K562 (cell line): ENCODE results near the gene BHLHE40. TPM values are rescaled to one million over a fixed set of nuclear protein-coding genes. Genes with fewer than 3 reads are reported as not detected.

Experiments used
- CEBPG ChIP-seq, 3 experiments: fragments of 200-800 bp in 1 of 3; sonication (Bioruptor generic) in 1 of 3; sonication (generic) in 1 of 3; formaldehyde crosslinking in 1 of 3; IDR thresholded peaks in 2 of 3; conservative IDR thresholded peaks in 1 of 3; 2 replicates each; pipeline versions ENCODE4 v1.6.1 to v1.8.0; 2016 to 2022; ENCODE audit warnings: missing compliant biosample characterization in 2 of 3, missing genetic modification characterization in 2 of 3, mild to moderate bottlenecking in 1 of 3, missing genetic modification reagents in 1 of 3
- GATA2 ChIP-seq: sonication (generic); formaldehyde crosslinking; IDR thresholded peaks from 2 replicates; pipeline ENCODE4 v1.4.0; 2020; ENCODE audit warnings: mild to moderate bottlenecking, missing genetic modification reagents
- IFI16 ChIP-seq: fragments of 250-450 bp; sonication (Bioruptor Pico); IDR thresholded peaks from 2 replicates; pipeline ENCODE4 v2.1.2; 2022; ENCODE audit warnings: mild to moderate bottlenecking, inconsistent platforms
- polyA plus RNA-seq, 8 experiments: library from polyadenylated mRNA; depleted of rRNA in 4 of 8; stranded (reverse) in 5 of 8; unstranded in 3 of 8; fragments of >200 nt; fragmentation: Nextera tagmentation in 2 of 8; fragmentation: Illumina TruSeq in 1 of 8; extraction: Ambion mirVana in 2 of 8; extraction: Trizol in 1 of 8; gene quantifications; 2 replicates each; pipeline versions ENCODE4 v1.2.1 to v1.2.3, GENCODE V29; 2011 to 2014; ENCODE audit warnings: inconsistent platforms in 1 of 8, missing spikeins in 1 of 8
- total RNA-seq, 7 experiments: library from RNA; depleted of rRNA in 6 of 7; stranded (reverse); fragments of >200 nt in 6 of 7; fragmentation: Illumina TruSeq in 2 of 7; extraction: Trizol in 2 of 7; gene quantifications; 2 replicates each; pipeline versions ENCODE4 v1.2.1 to v1.2.3, GENCODE V29; 2011 to 2021; ENCODE audit warnings: low replicate concordance in 1 of 7
- TF ChIP-seq, protein P1 (sequence below): fragments of 250-450 bp; sonication (Bioruptor Pico); IDR thresholded peaks from 2 replicates; pipeline ENCODE4 v1.5.0; 2022; ENCODE audit warnings: mild to moderate bottlenecking
- TF ChIP-seq, protein P2 (sequence below): fragments of 250-450 bp; sonication (Bioruptor Pico); IDR thresholded peaks from 2 replicates; pipeline ENCODE4 v1.5.0; 2021; ENCODE audit warnings: mild to moderate bottlenecking, moderate library complexity

Gene BHLHE40
- total and polyA plus RNA-seq, 9 of the 15 experiments (the other 6 are each of a cell fraction or from before 2014, with no cell fraction given): 12.0 to 83.9 (median 31.4) TPM

DNA sequence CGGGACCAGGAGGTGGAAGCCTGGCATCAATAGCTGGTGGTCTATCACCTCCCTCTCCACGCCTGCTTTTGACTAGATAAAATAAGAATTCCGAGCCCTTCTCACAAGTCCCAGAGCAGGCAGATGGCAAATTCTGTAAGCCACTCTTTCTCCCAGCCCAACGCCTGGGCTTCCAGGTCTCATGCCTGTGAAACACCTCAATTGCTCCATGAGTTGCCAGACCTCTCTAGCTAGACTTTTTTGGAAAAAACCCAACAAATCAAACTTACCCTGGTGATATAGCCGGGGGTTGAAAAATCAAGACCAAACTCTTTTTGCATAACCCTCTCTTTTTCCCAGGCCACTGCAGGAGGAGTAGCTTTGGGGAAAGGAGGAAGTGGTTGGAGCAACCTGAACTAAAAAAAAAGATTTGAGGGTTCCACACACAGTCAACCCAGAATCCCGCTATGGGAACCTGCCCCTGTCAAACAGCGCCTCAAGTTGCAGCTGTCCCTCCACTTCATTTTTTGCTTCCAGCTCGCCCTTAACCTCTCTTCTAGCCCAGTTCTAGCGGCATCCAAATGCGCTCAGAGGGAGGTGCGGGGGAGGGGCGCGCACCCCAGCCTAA, 7.0 kb downstream of the BHLHE40 start (continued):
- TF ChIP-seq, protein P1, sequence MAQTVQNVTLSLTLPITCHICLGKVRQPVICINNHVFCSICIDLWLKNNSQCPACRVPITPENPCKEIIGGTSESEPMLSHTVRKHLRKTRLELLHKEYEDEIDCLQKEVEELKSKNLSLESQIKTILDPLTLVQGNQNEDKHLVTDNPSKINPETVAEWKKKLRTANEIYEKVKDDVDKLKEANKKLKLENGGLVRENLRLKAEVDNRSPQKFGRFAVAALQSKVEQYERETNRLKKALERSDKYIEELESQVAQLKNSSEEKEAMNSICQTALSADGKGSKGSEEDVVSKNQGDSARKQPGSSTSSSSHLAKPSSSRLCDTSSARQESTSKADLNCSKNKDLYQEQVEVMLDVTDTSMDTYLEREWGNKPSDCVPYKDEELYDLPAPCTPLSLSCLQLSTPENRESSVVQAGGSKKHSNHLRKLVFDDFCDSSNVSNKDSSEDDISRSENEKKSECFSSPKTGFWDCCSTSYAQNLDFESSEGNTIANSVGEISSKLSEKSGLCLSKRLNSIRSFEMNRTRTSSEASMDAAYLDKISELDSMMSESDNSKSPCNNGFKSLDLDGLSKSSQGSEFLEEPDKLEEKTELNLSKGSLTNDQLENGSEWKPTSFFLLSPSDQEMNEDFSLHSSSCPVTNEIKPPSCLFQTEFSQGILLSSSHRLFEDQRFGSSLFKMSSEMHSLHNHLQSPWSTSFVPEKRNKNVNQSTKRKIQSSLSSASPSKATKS: no peak; the same call in 1 of the 2 replicates
- TF ChIP-seq, protein P2, sequence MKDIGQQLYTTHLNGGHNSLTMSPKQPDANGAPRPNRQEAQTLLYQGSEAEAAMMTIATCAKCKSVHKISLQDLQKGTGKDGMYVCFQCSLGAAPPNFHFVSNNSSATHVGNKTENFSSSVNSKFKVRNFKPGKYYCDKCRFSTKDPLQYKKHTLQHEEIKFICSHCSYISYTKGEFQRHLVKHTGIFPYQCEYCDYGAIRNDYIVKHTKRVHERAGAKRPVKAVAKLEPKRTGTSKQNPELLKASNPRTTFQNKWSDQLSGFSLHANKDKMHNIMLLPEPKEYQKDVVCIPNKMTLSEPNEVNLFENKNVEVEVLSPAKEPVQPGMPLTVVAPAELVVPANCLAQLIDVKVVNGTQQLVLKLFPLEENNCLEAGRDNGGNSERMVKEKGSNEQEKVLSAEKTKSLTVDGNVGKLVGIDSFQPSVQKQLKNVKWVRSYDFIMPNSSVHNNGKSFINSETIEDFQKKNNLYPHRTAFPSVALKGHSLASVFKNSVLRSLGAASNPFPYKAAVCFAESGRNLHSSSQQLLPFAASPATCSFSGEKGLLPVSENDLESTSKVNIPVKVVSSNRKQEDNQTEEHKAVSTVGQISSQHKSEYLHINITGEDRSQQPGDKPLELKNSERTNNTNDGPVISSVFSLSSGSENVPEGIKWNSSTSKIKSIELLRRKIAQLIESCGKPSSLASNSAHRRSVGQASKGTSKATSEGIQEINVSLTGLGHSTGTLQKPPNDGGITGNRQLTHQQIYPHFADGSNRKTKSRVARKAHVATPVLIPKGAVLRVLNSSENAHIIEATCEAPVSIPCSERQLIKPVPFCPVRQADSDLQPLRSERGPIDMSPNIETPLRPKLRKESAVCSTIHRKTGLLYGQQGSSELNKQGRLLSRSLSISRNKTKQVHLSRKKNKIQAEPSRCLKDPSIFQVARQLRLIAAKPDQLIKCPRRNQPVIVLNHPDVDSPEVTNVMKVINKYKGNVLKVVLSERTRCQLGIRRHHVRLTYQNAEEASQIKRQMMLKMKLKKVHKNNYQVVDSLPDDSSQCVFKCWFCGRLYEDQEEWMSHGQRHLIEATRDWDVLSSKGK (CRISPR knock-in tag): peak; percentile 30; the same call in 1 of the 2 replicates
- TF ChIP-seq IFI16 (CRISPR knock-in tag): no peak; the same call in 1 of the 2 replicates
- TF ChIP-seq CEBPG (CRISPR knock-in tag; IDR thresholded peaks at IDR 0.05): 0 out of 2 replicates have a peak, but pooled peaks have one; percentile 5
- TF ChIP-seq CEBPG (tag; conservative IDR thresholded peaks at IDR 0.05 in 1 of 2, IDR thresholded peaks at IDR 0.05 in 1 of 2): no peak
- peak; percentile 44 for TF ChIP-seq GATA2 (CRISPR knock-in tag)
